G401 (cell line): ENCODE measurements around the gene CCDC74B. TPM values are rescaled to one million over a fixed set of nuclear protein-coding genes. Genes with fewer than 3 reads are reported as not detected.
"Not testable (repeated sequence)": the region's sequence is repeated elsewhere in the genome, so short reads cannot be mapped to it uniquely, and the experiment has no call there.

Source experiments
- DNase-seq: peaks from one replicate; pipeline ENCODE4 v3.0.0-alpha.2; 2015; ENCODE audit warnings: low spot score
- in situ Hi-C: cut with HindIII; loops from 2 replicates; pipeline ENCODE4 v1.10.0; 2016; ENCODE audit warnings: low sequenced_read_pairs, mixed read lengths
- total RNA-seq: library from RNA; depleted of rRNA; stranded (reverse); fragments of >200 nt; shearing (Covaris generic); gene quantifications from 2 replicates; pipeline ENCODE4 v1.2.3, GENCODE V29; 2014; rRNA removed

Gene CCDC74B
- total RNA-seq, 1 experiment from 2014 or later: 71.6 TPM

GRCh38 chr2:130135692-130136541 is 9.0 kb downstream of the CCDC74B start:
- in situ Hi-C loops: no loop called here
- no peak for DNase-seq

GRCh38 chr2:130129120-130129829 is 15.6 kb downstream of the CCDC74B start, which contains the start of gene POTEF:
Gene POTEF, minus strand, starts transcription at chr2:130129222. Its CDS starts 8,707 bp downstream, at chr2:130120515.
- DNase-seq, in situ Hi-C loops: not testable (repeated sequence)

- DNase-seq: not testable (repeated sequence)
Observed at GRCh38 chr2:130128464-130128863, 16.4 kb downstream of the CCDC74B start.

GRCh38 chr2:130127726-130128125 is 17.2 kb downstream of the CCDC74B start:
- in situ Hi-C loops, DNase-seq: not testable (repeated sequence)

More at GRCh38 chr2:130128464-130128863, 16.4 kb downstream of the CCDC74B start:
- in situ Hi-C loops: not testable (repeated sequence)

- DNase-seq, in situ Hi-C loops: not testable (repeated sequence)
Observed at GRCh38 chr2:130120924-130121323, 24.0 kb downstream of the CCDC74B start.

GRCh38 chr2:130102597-130103363 is 42.1 kb downstream of the CCDC74B start:
- in situ Hi-C loops, DNase-seq: not testable (repeated sequence)

Other genes starting within 250 kb of the CCDC74B start
- gene RAB6C, start 165.4 kb downstream of the CCDC74B start, total RNA-seq: not detected in 2 replicates
- 0.10 TPM in 1 of 2 replicates, not detected in the other for gene POTEF, start 15.9 kb downstream of the CCDC74B start, total RNA-seq
- 52.7 and 63.9 TPM in 2 replicates for gene SMPD4, start 36.5 kb upstream of the CCDC74B start, total RNA-seq
- 259 and 438 TPM in 2 replicates for gene MZT2B, start 37.1 kb upstream of the CCDC74B start, total RNA-seq
- gene TUBA3E, start 53.3 kb upstream of the CCDC74B start, total RNA-seq: not detected in 2 replicates
- 84.2 and 100 TPM in 2 replicates for gene IMP4, start 197.8 kb upstream of the CCDC74B start, total RNA-seq
- 24.4 and 26.1 TPM in 2 replicates for gene PTPN18, start 210.9 kb upstream of the CCDC74B start, total RNA-seq